Panc1 (cell line): Measurements from ENCODE around the gene ATP8B1. TPM values are rescaled to one million over a fixed set of nuclear protein-coding genes. Genes with fewer than 3 reads are reported as not detected.

Experiments used
- ATAC-seq: fragments of 200-7000 bp; cut with Tn5 transposase; 2 replicates; pipeline ENCODE4 v1.9.1; 2020; ENCODE audit warnings: mild to moderate bottlenecking, moderate library complexity
- BruUV-seq: library from RNA; stranded (reverse); fragments of 400-500 nt; replicated peaks from 2 replicates; lab custom pipeline; 2021; lab: Mats Ljungman, UMichigan
- CTCF ChIA-PET: fragments of 300-600 bp; sonication (Branson Sonifier 250); formaldehyde crosslinking; loops from one replicate; lab custom pipeline; 2022; ENCODE audit warnings: antibody characterized with exemption; lab: Charles Lee
- POLR2A ChIA-PET: fragments of 300-600 bp; sonication (Branson Sonifier 250); formaldehyde crosslinking; loops from one replicate; lab custom pipeline; 2022; ENCODE audit warnings: antibody characterized with exemption; lab: Charles Lee
- DNase-seq: peaks from one replicate; pipeline ENCODE4 v3.0.0-alpha.2; 2010; ENCODE audit warnings: low read depth, low spot score
- H3K27ac ChIP-seq: 2 replicates; pipeline ENCODE4 v1.5.1; 2011; ENCODE audit warnings: mild to moderate bottlenecking, low read length, inconsistent platforms
- H3K27me3 ChIP-seq: fragments of 200-500 bp; sonication (Bioruptor generic); 2 replicates; pipeline ENCODE4 v1.6.0; 2014; ENCODE audit warnings: low read length, inconsistent platforms; ENCODE audit not compliant: control insufficient read depth, insufficient read depth
- H3K36me3 ChIP-seq: fragments of 200-500 bp; sonication (Bioruptor generic); 2 replicates; pipeline ENCODE4 v1.5.1; 2014; ENCODE audit warnings: inconsistent platforms, mild to moderate bottlenecking, low read length, moderate library complexity; ENCODE audit not compliant: control insufficient read depth, insufficient read depth
- H3K4me1 ChIP-seq: 2 replicates; pipeline ENCODE4 v1.5.1; 2011; ENCODE audit warnings: inconsistent platforms, mild to moderate bottlenecking, low read length, moderate library complexity; ENCODE audit not compliant: control insufficient read depth, insufficient read depth
- H3K4me3 ChIP-seq, 2 experiments: 2 replicates each; pipeline ENCODE4 v1.5.1; 2011 to 2012; ENCODE audit warnings: low read depth in 2 of 2, low read length in 2 of 2, mild to moderate bottlenecking in 2 of 2, inconsistent platforms in 1 of 2, moderate library complexity in 1 of 2
- H3K9me3 ChIP-seq: fragments of 200-500 bp; sonication (Bioruptor generic); 2 replicates; pipeline ENCODE4 v1.5.1; 2014; ENCODE audit warnings: low read depth, mild to moderate bottlenecking, inconsistent platforms, low read length, moderate library complexity; ENCODE audit not compliant: control insufficient read depth, insufficient read depth
- POLR2AphosphoS5 ChIP-seq: IDR thresholded peaks from 2 replicates; pipeline ENCODE4 v1.6.1; 2012; ENCODE audit warnings: mild to moderate bottlenecking, low read depth, low read length, moderate library complexity
- REST ChIP-seq, 2 experiments: IDR thresholded peaks; 2 replicates each; pipeline ENCODE4 v1.6.1; 2011 to 2012; ENCODE audit warnings: low read depth in 2 of 2, control low read depth in 1 of 2, low read length in 1 of 2, mild to moderate bottlenecking in 1 of 2, moderate library complexity in 1 of 2; ENCODE audit not compliant: insufficient read depth in 1 of 2
- SIN3A ChIP-seq: IDR thresholded peaks from 2 replicates; pipeline ENCODE4 v1.6.1; 2012; ENCODE audit warnings: low read depth, mild to moderate bottlenecking, low read length, moderate library complexity, borderline replicate concordance; ENCODE audit not compliant: insufficient read depth
- TCF7L2 ChIP-seq: IDR thresholded peaks from 2 replicates; pipeline ENCODE4 v1.6.1; 2011; ENCODE audit warnings: mild to moderate bottlenecking, low read depth, low read length, inconsistent platforms
- in situ Hi-C: cut with HindIII; loops from 2 replicates; pipeline ENCODE4 v1.10.0; 2016; ENCODE audit warnings: low sequenced_read_pairs, low pct_unique_long_range_greater_than_20kb
- intact Hi-C: fragments of 100-400 bp; cut with micrococcal nuclease; formaldehyde crosslinking; loops from one replicate; pipeline ENCODE4 v1.10.0; 2022; ENCODE audit not compliant: unreplicated experiment
- total RNA-seq: library from RNA; stranded (reverse); gene quantifications from one replicate; pipeline ENCODE4 v1.2.1, GENCODE V29; 2021; ENCODE audit not compliant: unreplicated experiment
- TF ChIP-seq, protein P1 (sequence below): fragments of 450-650 bp; IDR thresholded peaks from 2 replicates; pipeline ENCODE4 v1.5.1; 2017; ENCODE audit warnings: mild to moderate bottlenecking

The ATP8B1 gene
- total RNA-seq, 1 experiment from 2014 or later: 12.5 TPM

- in situ Hi-C loops: no loop called here
- CTCF ChIA-PET: no interaction called here
Measured at GRCh38 chr18:57657542-57657941, 145.6 kb downstream of the ATP8B1 start.

GRCh38 chr18:57655740-57656139, 147.4 kb downstream of the ATP8B1 start:
- CTCF ChIA-PET: no interaction called here
- TF ChIP-seq REST (IDR thresholded peaks at IDR 0.05; ENCODE audit: insufficient read depth in 1 of 2, low read depth in 2 of 2, low read length in 1 of 2): no peak
- TF ChIP-seq TCF7L2: no peak
- TF ChIP-seq, protein P1, sequence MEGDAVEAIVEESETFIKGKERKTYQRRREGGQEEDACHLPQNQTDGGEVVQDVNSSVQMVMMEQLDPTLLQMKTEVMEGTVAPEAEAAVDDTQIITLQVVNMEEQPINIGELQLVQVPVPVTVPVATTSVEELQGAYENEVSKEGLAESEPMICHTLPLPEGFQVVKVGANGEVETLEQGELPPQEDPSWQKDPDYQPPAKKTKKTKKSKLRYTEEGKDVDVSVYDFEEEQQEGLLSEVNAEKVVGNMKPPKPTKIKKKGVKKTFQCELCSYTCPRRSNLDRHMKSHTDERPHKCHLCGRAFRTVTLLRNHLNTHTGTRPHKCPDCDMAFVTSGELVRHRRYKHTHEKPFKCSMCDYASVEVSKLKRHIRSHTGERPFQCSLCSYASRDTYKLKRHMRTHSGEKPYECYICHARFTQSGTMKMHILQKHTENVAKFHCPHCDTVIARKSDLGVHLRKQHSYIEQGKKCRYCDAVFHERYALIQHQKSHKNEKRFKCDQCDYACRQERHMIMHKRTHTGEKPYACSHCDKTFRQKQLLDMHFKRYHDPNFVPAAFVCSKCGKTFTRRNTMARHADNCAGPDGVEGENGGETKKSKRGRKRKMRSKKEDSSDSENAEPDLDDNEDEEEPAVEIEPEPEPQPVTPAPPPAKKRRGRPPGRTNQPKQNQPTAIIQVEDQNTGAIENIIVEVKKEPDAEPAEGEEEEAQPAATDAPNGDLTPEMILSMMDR: no peak
- no peak for TF ChIP-seq SIN3A
- no peak for TF ChIP-seq POLR2AphosphoS5

More at GRCh38 chr18:57657542-57657941, 145.6 kb downstream of the ATP8B1 start:
- no peak overlapping the region for H3K27ac ChIP-seq
- intact Hi-C loops: no loop called here
- no peak for TF ChIP-seq REST (IDR thresholded peaks at IDR 0.05; ENCODE audit: insufficient read depth in 1 of 2, low read depth in 2 of 2, low read length in 1 of 2)
- no peak for TF ChIP-seq POLR2AphosphoS5
- TF ChIP-seq, protein P1: no peak
- no peak for TF ChIP-seq SIN3A
- TF ChIP-seq TCF7L2: no peak
- no peaks in the 10 kb centered on the region; the same call in 1 of the 2 replicates for H3K9me3 ChIP-seq
- DNase-seq (no peak), ATAC-seq (no peak)
- H3K4me1 ChIP-seq: no peaks in the 10 kb centered on the region
- BruUV-seq: no TSS peak
- POLR2A ChIA-PET: interaction anchor here (0.5 kb wide), 1 partner anchor 120 kb away, joined by 3 read pairs; no protein-coding TSS in a partner anchor
- no peaks in the 10 kb centered on the region for H3K27me3 ChIP-seq
- H3K4me3 ChIP-seq: no peak overlapping the region
- no peaks in the 10 kb centered on the region for H3K36me3 ChIP-seq

More at GRCh38 chr18:57655740-57656139, 147.4 kb downstream of the ATP8B1 start:
- DNase-seq (no peak), ATAC-seq (no peak)
- no peaks in the 10 kb centered on the region for H3K36me3 ChIP-seq
- no peaks in the 10 kb centered on the region for H3K4me1 ChIP-seq
- H3K9me3 ChIP-seq: no peaks in the 10 kb centered on the region; the same call in 1 of the 2 replicates
- H3K27me3 ChIP-seq: no peaks in the 10 kb centered on the region
- BruUV-seq: no TSS peak
- POLR2A ChIA-PET: no interaction called here
- no peak overlapping the region for H3K4me3 ChIP-seq
- intact Hi-C loops (no loop called here), in situ Hi-C loops (no loop called here)
- H3K27ac ChIP-seq: no peak overlapping the region
